Endodermal cell (in vitro differentiated cells): Measurements from ENCODE around the gene KCNQ1. TPM values are rescaled to one million over a fixed set of nuclear protein-coding genes. Genes with fewer than 3 reads are reported as not detected.

ENCODE experiments used
- DNase-seq: peaks from one replicate; pipeline ENCODE4 v3.0.0-alpha.2; 2017
- H3K27ac ChIP-seq: 2 replicates; pipeline ENCODE4 v1.5.1; 2013; ENCODE audit warnings: mild to moderate bottlenecking, low read depth, low read length, moderate library complexity
- H3K27me3 ChIP-seq: 2 replicates; pipeline ENCODE4 v1.6.1; 2013; ENCODE audit warnings: mild to moderate bottlenecking, low read length, moderate library complexity; ENCODE audit not compliant: insufficient read depth, control insufficient read depth, poor library complexity, severe bottlenecking
- H3K36me3 ChIP-seq: 2 replicates; pipeline ENCODE4 v1.7.0; 2013; ENCODE audit warnings: mild to moderate bottlenecking, low read length, moderate library complexity; ENCODE audit not compliant: control insufficient read depth, insufficient read depth
- H3K4me1 ChIP-seq: one replicate; pipeline ENCODE4 v1.7.0; 2013; ENCODE audit warnings: low read length; ENCODE audit not compliant: control insufficient read depth, insufficient read depth
- H3K4me3 ChIP-seq: 2 replicates; pipeline ENCODE4 v1.5.1; 2013; ENCODE audit warnings: mild to moderate bottlenecking, low read length, moderate library complexity
- H3K9ac ChIP-seq: 2 replicates; pipeline ENCODE4 v1.6.1; 2013; ENCODE audit warnings: mild to moderate bottlenecking, low read length, moderate library complexity; ENCODE audit not compliant: poor library complexity, severe bottlenecking; ENCODE audit errors: extremely low read depth
- H3K9me3 ChIP-seq: 2 replicates; pipeline ENCODE4 v1.6.1; 2013; ENCODE audit warnings: mild to moderate bottlenecking, low read length, moderate library complexity; ENCODE audit not compliant: control insufficient read depth
- H3K27ac Mint-ChIP-seq: 2 replicates; pipeline ENCODE4 v1.8.0; 2020; ENCODE audit warnings: mixed read lengths
- H3K27me3 Mint-ChIP-seq: 2 replicates; pipeline ENCODE4 v1.8.0; 2021; ENCODE audit warnings: mild to moderate bottlenecking, mixed read lengths; ENCODE audit not compliant: insufficient read depth
- H3K36me3 Mint-ChIP-seq: 2 replicates; pipeline ENCODE4 v1.8.0; 2020; ENCODE audit warnings: low read depth, mixed read lengths
- H3K4me1 Mint-ChIP-seq: 2 replicates; pipeline ENCODE4 v1.8.0; 2020; ENCODE audit warnings: mixed read lengths
- H3K4me3 Mint-ChIP-seq: 2 replicates; pipeline ENCODE4 v1.8.0; 2020; ENCODE audit warnings: mild to moderate bottlenecking, moderate library complexity, mixed read lengths
- H3K9me3 Mint-ChIP-seq: 2 replicates; pipeline ENCODE4 v1.8.0; 2020; ENCODE audit warnings: mild to moderate bottlenecking, mixed read lengths
- CTCF ChIP-seq: fragments of 200-600 bp; sonication (generic); conservative IDR thresholded peaks from 2 replicates; pipeline ENCODE4 v1.5.0; 2021; ENCODE audit warnings: antibody characterized with exemption, mild to moderate bottlenecking
- WGBS, 2 experiments: methylation state at CpG; one replicate each; pipeline versions ENCODE4 v1.1.5 to v1.1.7; 2013; ENCODE audit warnings: missing lambda C conversion rate in 2 of 2, mixed read lengths in 1 of 2; ENCODE audit not compliant: insufficient coverage in 1 of 2, insufficient read length in 1 of 2; 5-methylcytosine and 5-hydroxymethylcytosine counted together
- total RNA-seq, 2 donors: library from RNA; stranded (reverse); fragmentation: NEBNext Ultra II Directional in 1 of 2; extraction: Animal tissue kit (Norgen Biotek cat#: 25700) in 1 of 2; gene quantifications; 2 replicates in 1 of 2; 3 replicates in 1 of 2; pipeline ENCODE4 v1.2.1, GENCODE V29; 2021

The KCNQ1 gene
- total RNA-seq, 2 donors from 2014 or later, result 1.8 to 3.5 TPM

GRCh38 chr11:2887515-2888195, 442.8 kb downstream of the KCNQ1 start:
- Histone ChIP-seq H3K9ac (no peak overlapping the region), H3K9me3 (no peaks in the 10 kb centered on the region), H3K27ac (no peak overlapping the region), H3K4me3 (no peak overlapping the region), H3K4me1 (peaks cover 4% of the 10 kb centered on the region), H3K36me3 (no peaks in the 10 kb centered on the region), H3K27me3 (peaks cover 29% of the 10 kb centered on the region)
- DNase-seq, result no peak
- H3K27ac Mint-ChIP-seq, result no peak overlapping the region
- H3K4me1 Mint-ChIP-seq, result peaks cover 14% of the 10 kb centered on the region
- no peak overlapping the region for H3K4me3 Mint-ChIP-seq
- no peaks in the 10 kb centered on the region for H3K9me3 Mint-ChIP-seq
- no peak for TF ChIP-seq CTCF
- H3K27me3 Mint-ChIP-seq, result peaks cover 48% of the 10 kb centered on the region
- WGBS, 2 experiments, result 85 to 91% methylated on average over 9 to 11 of the region's 11 CpGs
- H3K36me3 Mint-ChIP-seq, result peaks cover 5% of the 10 kb centered on the region

- Histone ChIP-seq H3K27me3 (peaks cover 23% of the 10 kb centered on the region), H3K27ac (no peak overlapping the region), H3K9me3 (no peaks in the 10 kb centered on the region), H3K36me3 (no peaks in the 10 kb centered on the region), H3K9ac (no peak overlapping the region), H3K4me1 (no peaks in the 10 kb centered on the region), H3K4me3 (no peak overlapping the region)
- no peak overlapping the region for H3K27ac Mint-ChIP-seq
- TF ChIP-seq CTCF, result peak; percentile 97
- no peaks in the 10 kb centered on the region for H3K36me3 Mint-ChIP-seq
- no peaks in the 10 kb centered on the region for H3K9me3 Mint-ChIP-seq
- H3K27me3 Mint-ChIP-seq, result peaks cover 40% of the 10 kb centered on the region
- no peak overlapping the region for H3K4me3 Mint-ChIP-seq
- WGBS, 2 experiments, result 31 to 42% methylated on average over 20 to 25 of the region's 25 CpGs
- H3K4me1 Mint-ChIP-seq, result peaks cover 8% of the 10 kb centered on the region
- DNase-seq, result peak; percentile 98
Observed at GRCh38 chr11:2888266-2888968, 443.6 kb downstream of the KCNQ1 start.

GRCh38 chr11:2889362-2890273, 444.8 kb downstream of the KCNQ1 start:
- no peak overlapping the region for H3K27ac Mint-ChIP-seq
- Histone ChIP-seq H3K36me3 (no peaks in the 10 kb centered on the region), H3K27me3 (peaks cover 14% of the 10 kb centered on the region), H3K27ac (no peak overlapping the region), H3K9me3 (no peaks in the 10 kb centered on the region), H3K4me1 (no peaks in the 10 kb centered on the region), H3K9ac (no peak overlapping the region), H3K4me3 (no peak overlapping the region)
- no peaks in the 10 kb centered on the region for H3K9me3 Mint-ChIP-seq
- no peak overlapping the region for H3K4me3 Mint-ChIP-seq
- no peaks in the 10 kb centered on the region for H3K36me3 Mint-ChIP-seq
- H3K27me3 Mint-ChIP-seq, result peaks cover 43% of the 10 kb centered on the region
- H3K4me1 Mint-ChIP-seq, result peaks cover 8% of the 10 kb centered on the region
- 89 to 93% methylated on average over 12 to 16 of the region's 16 CpGs for WGBS, 2 experiments
- DNase-seq, result no peak
- no peak for TF ChIP-seq CTCF
